ENCODE results near the gene GNA15. TPM values are rescaled to one million over a fixed set of nuclear protein-coding genes. Genes with fewer than 3 reads are reported as not detected.

The GNA15 gene
- total and polyA plus RNA-seq, 12 donors: 0.42 to 8.9 (median 1.1) TPM

GRCh38 chr19:3098141-3098514 lies 37.7 kb upstream of the GNA15 start:
- Histone ChIP-seq H3K27ac (peak overlapping the region; percentile 86 to 95 (median 90)), H3K36me3 (no peaks in the 10 kb centered on the region), H3K4me1 (peaks cover 39 to 83% (median 79%) of the 10 kb centered on the region in 9 donors), H3K9me3 (no peaks in the 10 kb centered on the region), H3K4me3 (peak overlapping the region in 9 of 10 donors; percentile 27 to 100 (median 97)), H3K27me3 (peaks cover 0 to 32% (median 0%) of the 10 kb centered on the region in 7 donors)
- 29 to 47% methylated on average over 18 of the region's 18 CpGs for WGBS, 2 donors
- ATAC-seq (peak; percentile 13 to 44 (median 32)), DNase-seq (peak; percentile 51 to 65)
- TF ChIP-seq, protein P1, sequence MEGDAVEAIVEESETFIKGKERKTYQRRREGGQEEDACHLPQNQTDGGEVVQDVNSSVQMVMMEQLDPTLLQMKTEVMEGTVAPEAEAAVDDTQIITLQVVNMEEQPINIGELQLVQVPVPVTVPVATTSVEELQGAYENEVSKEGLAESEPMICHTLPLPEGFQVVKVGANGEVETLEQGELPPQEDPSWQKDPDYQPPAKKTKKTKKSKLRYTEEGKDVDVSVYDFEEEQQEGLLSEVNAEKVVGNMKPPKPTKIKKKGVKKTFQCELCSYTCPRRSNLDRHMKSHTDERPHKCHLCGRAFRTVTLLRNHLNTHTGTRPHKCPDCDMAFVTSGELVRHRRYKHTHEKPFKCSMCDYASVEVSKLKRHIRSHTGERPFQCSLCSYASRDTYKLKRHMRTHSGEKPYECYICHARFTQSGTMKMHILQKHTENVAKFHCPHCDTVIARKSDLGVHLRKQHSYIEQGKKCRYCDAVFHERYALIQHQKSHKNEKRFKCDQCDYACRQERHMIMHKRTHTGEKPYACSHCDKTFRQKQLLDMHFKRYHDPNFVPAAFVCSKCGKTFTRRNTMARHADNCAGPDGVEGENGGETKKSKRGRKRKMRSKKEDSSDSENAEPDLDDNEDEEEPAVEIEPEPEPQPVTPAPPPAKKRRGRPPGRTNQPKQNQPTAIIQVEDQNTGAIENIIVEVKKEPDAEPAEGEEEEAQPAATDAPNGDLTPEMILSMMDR (IDR thresholded peaks at IDR 0.05): no peak
- intact Hi-C loops (cut with DNase I): loop anchor here in 3 of 10 donors (5.0 kb wide), 2 partner anchors 36 to 126 kb away; partner anchors contain the start of gene TLE5 (in 3 of the 3)

DNA sequence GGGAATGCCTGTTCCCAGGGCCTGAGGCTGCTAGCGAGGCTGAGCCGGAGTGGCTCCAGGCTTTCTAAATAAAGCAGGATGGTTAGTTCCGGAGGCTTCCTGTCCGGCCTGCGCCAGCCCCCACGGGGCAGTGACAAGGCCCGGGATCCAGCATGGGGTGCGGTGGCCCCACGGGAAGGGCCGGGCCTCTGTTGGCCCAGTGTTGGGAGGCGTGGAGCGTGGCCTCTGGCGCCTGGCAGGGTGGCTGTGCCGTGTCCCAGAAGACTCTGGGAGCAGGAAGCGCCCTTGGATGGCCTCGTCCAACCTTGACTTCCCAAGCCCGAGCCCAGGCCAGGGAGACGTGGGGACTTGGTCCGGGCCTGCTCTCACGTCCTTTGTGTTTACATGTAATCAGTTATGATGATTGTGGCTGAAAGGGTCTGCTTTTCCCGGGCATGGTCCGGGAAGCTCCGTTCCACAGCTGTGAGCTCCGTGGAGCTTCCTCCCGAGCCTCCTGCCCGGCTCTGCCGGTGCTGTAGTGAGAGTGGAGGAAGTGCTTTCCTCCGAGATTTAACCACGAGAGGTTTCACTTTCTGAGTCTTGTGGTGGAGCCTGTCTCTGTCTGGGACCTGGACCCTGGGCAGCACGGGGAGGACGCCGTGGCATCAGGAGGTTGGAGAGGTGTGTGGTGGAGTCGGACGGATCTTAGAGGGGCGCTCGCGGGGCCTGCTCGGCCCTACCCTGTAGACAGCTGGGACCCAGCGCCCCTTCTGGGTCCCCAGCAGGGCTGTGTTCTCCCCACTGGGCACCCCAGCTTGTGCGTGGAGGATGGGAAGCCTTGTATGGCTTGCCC lies 37.1 kb upstream of the GNA15 start:
- Histone ChIP-seq H3K27ac (peak overlapping the region; percentile 86 to 95 (median 90)), H3K4me3 (peak overlapping the region in 9 of 10 donors; percentile 27 to 100 (median 97)), H3K4me1 (peaks cover 39 to 89% (median 85%) of the 10 kb centered on the region in 9 donors), H3K27me3 (peaks cover 0 to 32% (median 0%) of the 10 kb centered on the region in 7 donors), H3K36me3 (no peaks in the 10 kb centered on the region), H3K9me3 (no peaks in the 10 kb centered on the region)
- ATAC-seq (peak; percentile 56 to 83 (median 79)), DNase-seq (peak; percentile 85 to 86)
- TF ChIP-seq, protein P1 (IDR thresholded peaks at IDR 0.05): no peak
- intact Hi-C loops (cut with DNase I): loop anchor here in 3 of 10 donors (5.0 kb wide), 2 partner anchors 36 to 126 kb away; partner anchors contain the start of gene TLE5 (in 3 of the 3)
- 15 to 20% methylated on average over 40 of the region's 40 CpGs for WGBS, 2 donors

- WGBS, 2 donors: 85 to 90% methylated on average over 29 of the region's 29 CpGs
- Histone ChIP-seq H3K27me3 (peaks cover 0 to 32% (median 0%) of the 10 kb centered on the region in 7 donors), H3K4me3 (peak overlapping the region in 9 of 10 donors; percentile 27 to 100 (median 97)), H3K36me3 (no peaks in the 10 kb centered on the region), H3K9me3 (no peaks in the 10 kb centered on the region), H3K4me1 (peaks cover 44 to 97% (median 93%) of the 10 kb centered on the region in 9 donors), H3K27ac (peak overlapping the region; percentile 86 to 95 (median 90))
- TF ChIP-seq, protein P1 (IDR thresholded peaks at IDR 0.05): no peak
- DNase-seq: peak in 1 of 2 donors; percentile 5
- intact Hi-C loops (cut with DNase I): loop anchor here in 7 of 10 donors (2.0 to 10.0 kb wide), 6 partner anchors 17 to 145 kb away; partner anchors contain the start of gene TLE5 (in 5 of the 7)
- no peak for ATAC-seq
Measured at GRCh38 chr19:3099347-3100145, 36.3 kb upstream of the GNA15 start.

GRCh38 chr19:3100331-3100730 lies 35.5 kb upstream of the GNA15 start:
- H3K36me3 ChIP-seq: no peaks in the 10 kb centered on the region
- H3K9me3 ChIP-seq: no peaks in the 10 kb centered on the region
- TF ChIP-seq, protein P1 (IDR thresholded peaks at IDR 0.05): no peak
- WGBS, 2 donors: 66 to 76% methylated on average over 14 of the region's 14 CpGs
- peaks cover 44 to 99% (median 92%) of the 10 kb centered on the region in 9 donors for H3K4me1 ChIP-seq
- intact Hi-C loops (cut with DNase I): loop anchor here in 5 of 10 donors (2.0 to 10.0 kb wide), 5 partner anchors 18 to 146 kb away; partner anchors contain the start of gene TLE5 (in 2 of the 5)
- peaks cover 0 to 24% (median 0%) of the 10 kb centered on the region in 7 donors for H3K27me3 ChIP-seq
- peak overlapping the region in 1 of 10 donors; percentile 7 for H3K4me3 ChIP-seq
- peak overlapping the region in 8 of 10 donors; percentile 7 to 95 (median 91) for H3K27ac ChIP-seq
- no peak for ATAC-seq
- DNase-seq: peak in 1 of 2 donors; percentile 7

Data from heart right ventricle (tissue), 16 donors.